Renal cortex interstitium (tissue), 11 donors: Measurements from ENCODE around the gene R3HDM2. TPM values are rescaled to one million over a fixed set of nuclear protein-coding genes. Genes with fewer than 3 reads are reported as not detected.

Experiments used
- DNase-seq, 11 donors: peaks; one replicate each; pipeline ENCODE4 v3.0.0-alpha.2; 2013; ENCODE audit warnings: low read depth in 9 of 11, low spot score in 4 of 11; ENCODE audit errors: extremely low read depth in 1 of 11
- polyA plus RNA-seq, 3 donors: library from polyadenylated mRNA; unstranded; fragments of 120-200 nt; gene quantifications; one replicate each; pipeline ENCODE4 v1.2.1, GENCODE V29; 2013; ENCODE audit not compliant: insufficient read length in 3 of 3

R3HDM2 gene
- polyA plus RNA-seq, 3 donors: 62.4 to 109 (median 81.4) TPM

DNA sequence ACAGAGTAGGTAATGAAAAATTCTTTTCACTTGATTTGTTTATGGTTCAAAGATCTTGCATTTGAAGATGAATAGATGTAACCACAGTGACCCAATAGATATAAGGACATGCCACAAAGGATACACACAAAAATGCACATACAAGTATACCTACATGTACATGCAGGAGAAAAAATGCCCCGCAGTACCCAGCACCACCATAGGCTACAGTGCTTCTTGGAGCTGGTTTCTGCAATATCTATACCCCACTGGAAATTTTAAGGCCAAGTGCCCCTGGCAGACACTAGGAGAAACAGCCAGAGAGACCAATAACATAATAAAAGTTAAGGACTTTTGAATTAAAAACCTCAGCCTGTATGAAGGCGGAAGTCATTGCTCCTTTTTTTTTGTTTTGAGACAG, 167.7 kb downstream of the R3HDM2 start:
- DNase-seq: no peak

GRCh38 chr12:57262126-57262822, 168.6 kb downstream of the R3HDM2 start:
- DNase-seq: no peak

DNA sequence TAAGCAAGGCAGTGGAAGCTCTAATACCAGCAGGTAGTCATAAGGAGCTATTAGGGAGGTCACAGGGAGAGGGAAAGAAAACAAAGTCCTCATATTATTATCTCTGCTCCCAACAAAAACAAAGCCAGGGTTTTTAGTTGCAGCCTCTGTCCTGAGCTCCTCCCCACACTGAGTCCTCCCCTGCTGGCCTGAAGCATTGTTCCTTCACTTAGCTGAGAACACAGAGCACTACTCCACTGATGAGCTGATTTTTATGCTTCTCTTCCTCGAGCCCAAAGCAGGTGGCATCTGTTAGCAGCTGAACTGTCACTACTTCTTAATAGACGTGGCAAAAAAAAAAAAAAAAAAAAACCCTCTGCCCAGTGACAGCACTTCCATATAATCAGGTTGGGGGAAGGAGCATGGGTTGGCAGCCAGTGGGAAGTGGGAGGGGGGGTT, 169.4 kb downstream of the R3HDM2 start:
- DNase-seq: no peak

DNA sequence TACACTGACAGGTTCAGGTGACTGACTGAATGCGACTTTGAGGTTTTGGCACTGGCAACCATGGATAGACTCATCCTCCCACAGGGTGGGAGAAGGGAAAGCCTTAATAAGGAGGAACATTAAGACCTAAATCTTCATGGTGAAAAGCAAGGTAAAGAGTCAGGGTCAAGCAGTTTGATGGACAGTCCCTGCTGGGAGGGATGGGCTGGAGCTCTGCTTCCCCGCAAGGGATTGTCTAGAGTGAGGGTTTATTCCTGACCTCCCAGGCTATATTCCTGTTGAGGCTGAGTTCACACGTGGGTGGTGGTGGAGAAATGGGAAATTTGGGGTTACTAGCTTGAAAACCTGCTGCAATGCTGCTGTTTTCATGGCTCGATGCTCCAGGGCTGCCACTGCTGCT, 170.5 kb downstream of the R3HDM2 start:
- no peak for DNase-seq

GRCh38 chr12:57258977-57259970, 171.6 kb downstream of the R3HDM2 start:
- no peak for DNase-seq

DNA sequence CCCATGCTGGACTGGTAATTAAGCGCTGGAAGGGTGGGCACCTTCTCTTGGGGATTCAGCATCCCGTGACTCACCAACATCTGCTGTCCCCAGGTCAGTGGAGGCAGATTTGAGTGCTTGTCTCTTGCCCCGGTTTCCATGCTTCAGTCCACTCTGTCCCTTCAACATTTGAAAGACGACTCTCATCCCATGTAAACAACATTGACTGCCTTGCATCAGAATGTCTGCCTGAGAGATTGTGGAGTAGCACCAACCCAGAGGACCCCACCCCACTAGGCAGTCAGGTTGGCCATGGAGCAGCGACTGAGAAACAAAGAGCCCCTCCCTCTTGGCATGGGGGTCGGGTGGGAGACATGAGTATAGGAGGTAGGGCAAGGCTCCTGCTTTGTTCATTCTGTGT, 174.9 kb downstream of the R3HDM2 start:
- DNase-seq: no peak

- DNase-seq: no peak
These were observed 176.2 kb downstream of the R3HDM2 start for GRCh38 chr12:57254506-57255280.

GRCh38 chr12:57250956-57251355, 179.9 kb downstream of the R3HDM2 start, which contains the start of gene STAC3:
TSS of gene STAC3 (minus strand) at chr12:57251187. CDS start at chr12:57249636, 1,551 bp downstream.
- DNase-seq: no peak

GRCh38 chr12:57250541-57250940, 180.3 kb downstream of the R3HDM2 start:
- DNase-seq: no peak

GRCh38 chr12:57248934-57249742, 181.7 kb downstream of the R3HDM2 start:
- no peak for DNase-seq

DNA sequence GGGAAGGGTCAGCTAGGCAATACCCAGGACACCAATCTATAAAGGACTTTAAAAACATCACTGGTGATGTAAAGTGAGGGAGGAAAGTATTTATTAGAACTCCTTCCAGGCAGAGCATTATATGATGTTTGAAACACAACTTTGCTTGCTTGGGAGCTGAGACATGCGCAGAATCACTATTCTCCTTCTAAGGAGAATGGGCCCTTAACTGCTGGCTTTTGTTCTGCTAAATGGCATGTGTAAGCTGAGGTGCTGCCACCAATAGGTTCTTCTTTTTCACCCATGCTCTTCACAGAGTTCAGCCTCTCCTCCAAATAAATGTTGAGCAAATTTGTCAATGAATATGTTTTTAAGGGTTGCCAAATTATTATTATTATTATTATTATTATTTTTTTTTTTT, 183.8 kb downstream of the R3HDM2 start:
- DNase-seq: no peak

GRCh38 chr12:57244312-57244696, 186.5 kb downstream of the R3HDM2 start:
- no peak for DNase-seq

- DNase-seq: peak in 6 of 11 donors; percentile 53 to 82 (median 68)
These were observed 187.1 kb downstream of the R3HDM2 start for GRCh38 chr12:57243521-57244311.

DNA sequence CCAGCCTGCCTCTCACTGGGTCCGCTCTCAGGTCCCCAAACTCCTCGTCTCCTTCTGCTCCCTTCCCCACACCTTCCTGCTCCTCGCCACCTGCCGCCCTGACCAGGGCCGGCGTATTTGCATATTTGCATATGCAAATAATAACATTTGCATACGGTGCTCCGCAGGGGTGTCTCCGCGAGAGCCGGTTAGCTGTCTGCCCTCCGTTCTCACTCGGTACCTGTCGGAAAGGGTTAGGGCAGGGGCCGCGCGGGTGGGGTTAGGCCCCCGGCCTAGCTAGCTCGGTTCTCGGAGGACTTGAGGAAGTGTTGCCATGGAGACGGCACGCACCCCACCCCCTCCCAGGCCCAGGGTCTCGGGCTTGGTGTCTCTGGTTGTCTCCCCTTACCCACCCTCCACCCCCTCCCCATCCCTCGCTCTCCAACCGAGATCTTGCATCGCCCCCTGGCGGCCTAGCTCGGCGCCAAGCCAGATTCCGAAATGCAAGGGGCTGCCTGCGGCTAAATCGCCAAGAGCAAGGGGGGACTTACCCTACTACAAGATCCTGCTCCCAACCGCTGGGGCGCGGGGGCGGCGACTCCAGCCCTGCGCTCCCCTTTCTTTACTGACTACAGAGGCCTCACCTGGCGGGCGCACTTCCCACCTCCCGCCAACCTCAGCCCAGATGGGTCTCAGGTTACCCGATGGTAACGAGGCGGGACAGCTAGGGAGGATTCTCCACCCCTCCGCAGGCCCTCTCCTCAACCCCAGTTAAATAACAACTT, 188.0 kb downstream of the R3HDM2 start:
- DNase-seq: peak in 7 of 11 donors; percentile 64 to 87 (median 75)

DNA sequence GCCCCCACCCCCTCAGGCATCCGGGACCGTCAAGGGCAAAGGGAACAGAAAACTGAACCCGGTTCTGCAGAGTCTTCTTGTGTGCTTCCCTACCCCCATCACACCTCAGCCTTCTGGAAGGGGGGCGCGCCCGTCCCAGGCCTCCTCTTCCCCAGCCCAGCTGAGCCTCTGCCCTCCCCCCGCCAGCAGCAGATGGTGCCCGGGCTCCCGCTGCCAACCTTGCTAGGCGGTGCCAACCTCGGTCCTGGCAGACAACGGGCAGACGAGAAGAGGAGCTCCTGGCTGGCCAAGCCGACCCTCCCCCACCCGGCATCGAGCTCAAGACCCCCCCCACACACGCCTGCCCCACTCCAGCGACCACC, 188.5 kb downstream of the R3HDM2 start:
- no peak for DNase-seq

DNA sequence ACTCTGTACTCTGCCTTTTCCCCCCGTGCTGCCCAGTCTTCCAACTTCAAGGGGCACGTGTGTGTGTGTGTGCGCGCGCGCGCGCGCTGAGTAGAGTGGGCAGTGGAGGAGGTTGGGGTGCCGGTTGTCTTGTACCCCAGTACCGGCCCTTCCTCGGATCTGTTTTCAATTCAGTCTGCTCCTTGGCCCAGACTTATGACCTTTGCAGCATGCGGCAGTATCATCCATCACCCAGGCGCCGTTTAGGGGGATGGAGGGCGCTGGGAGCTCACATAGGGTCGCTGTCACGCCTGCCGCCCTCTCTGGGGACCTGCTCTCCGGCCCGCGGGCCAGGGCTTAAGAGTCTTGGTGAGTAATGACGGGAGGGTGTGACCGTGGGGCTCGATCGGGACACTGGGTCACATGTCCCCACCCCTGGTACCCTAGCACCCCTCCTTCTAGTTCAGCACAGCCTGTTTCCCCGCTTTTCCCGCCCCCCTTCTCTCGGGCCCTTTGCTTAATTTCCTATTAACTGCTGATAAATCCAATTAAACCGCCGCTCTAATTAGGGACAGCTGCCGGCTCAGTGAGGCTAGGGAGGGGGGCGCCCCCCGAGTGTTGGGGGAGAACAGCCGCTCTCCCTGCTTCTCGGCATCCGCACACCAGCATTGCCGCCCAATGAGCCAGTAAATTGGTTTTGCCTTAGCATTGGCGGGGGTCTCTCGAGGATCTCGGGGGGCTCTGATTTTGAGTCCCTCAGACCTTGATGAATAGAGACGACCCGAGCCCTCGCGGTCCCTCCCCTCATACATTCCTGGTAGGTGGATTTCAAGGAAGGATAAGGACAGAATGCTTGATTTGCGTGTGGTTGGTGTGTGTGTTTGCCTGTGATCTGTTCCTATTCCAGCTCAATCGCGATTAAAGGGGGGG, 189.2 kb downstream of the R3HDM2 start:
- no peak for DNase-seq
